ENCODE data around the gene TMEM52. TPM values are rescaled to one million over a fixed set of nuclear protein-coding genes. Genes with fewer than 3 reads are reported as not detected.
A peak's percentile ranks its signal among the peaks of the same experiment; 100 is the strongest.

Gene TMEM52
- 0.94 and 1.2 TPM in 2 replicates for total RNA-seq

GRCh38 chr1:1918901-1919303 is at the start of gene TMEM52:
Gene TMEM52 (minus strand): TSS chr1:1919279. CDS start chr1:1919265, 14 bp downstream.
- Mint-ChIP-seq H3K36me3 (ENCODE audit: low read depth) (no peaks in the 10 kb centered on the region), H3K4me1 (ENCODE audit: low read depth) (peaks cover 2% of the 10 kb centered on the region), H3K4me3 (ENCODE audit: low read depth) (peak within 1 kb of the TSS; percentile 56), H3K9me3 (no peaks in the 10 kb centered on the region), H3K27me3 (ENCODE audit: low read depth) (peaks cover 1% of the 10 kb centered on the region), H3K27ac (no peak within 1 kb of the TSS)
- intact Hi-C loops (cut with micrococcal nuclease): loop anchor here (1.0 to 10.0 kb wide), 2 partner anchors 10 to 216 kb away; no protein-coding TSS in a partner anchor
- no peak for DNase-seq (ENCODE audit: low spot score)

- Mint-ChIP-seq H3K4me1 (ENCODE audit: low read depth) (no peaks in the 10 kb centered on the region), H3K9me3 (peaks cover 9% of the 10 kb centered on the region), H3K36me3 (ENCODE audit: low read depth) (no peaks in the 10 kb centered on the region), H3K27me3 (ENCODE audit: low read depth) (no peaks in the 10 kb centered on the region), H3K4me3 (ENCODE audit: low read depth) (no peak overlapping the region), H3K27ac (no peak overlapping the region)
- intact Hi-C loops (cut with micrococcal nuclease): no loop called here
- DNase-seq (ENCODE audit: low spot score): no peak
Observed at GRCh38 chr1:1967879-1968278, 48.8 kb upstream of the TMEM52 start.

- Mint-ChIP-seq H3K9me3 (peaks cover 9% of the 10 kb centered on the region), H3K4me1 (ENCODE audit: low read depth) (no peaks in the 10 kb centered on the region), H3K36me3 (ENCODE audit: low read depth) (no peaks in the 10 kb centered on the region), H3K4me3 (ENCODE audit: low read depth) (no peak overlapping the region), H3K27me3 (ENCODE audit: low read depth) (no peaks in the 10 kb centered on the region), H3K27ac (no peak overlapping the region)
- intact Hi-C loops (cut with micrococcal nuclease): no loop called here
- no peak for DNase-seq (ENCODE audit: low spot score)
Observed at GRCh38 chr1:1967151-1967550, 48.1 kb upstream of the TMEM52 start.

- peaks cover 5% of the 10 kb centered on the region for H3K9me3 Mint-ChIP-seq
- no peak for DNase-seq (ENCODE audit: low spot score)
- H3K27ac Mint-ChIP-seq: no peak overlapping the region
- no peaks in the 10 kb centered on the region for H3K4me1 Mint-ChIP-seq (ENCODE audit: low read depth)
- H3K4me3 Mint-ChIP-seq (ENCODE audit: low read depth): no peak overlapping the region
- intact Hi-C loops (cut with micrococcal nuclease): no loop called here
- no peaks in the 10 kb centered on the region for H3K36me3 Mint-ChIP-seq (ENCODE audit: low read depth)
- H3K27me3 Mint-ChIP-seq (ENCODE audit: low read depth): no peaks in the 10 kb centered on the region
Observed at GRCh38 chr1:1966071-1966740, 47.1 kb upstream of the TMEM52 start.

- Mint-ChIP-seq H3K4me3 (ENCODE audit: low read depth) (no peak overlapping the region), H3K9me3 (no peaks in the 10 kb centered on the region), H3K27ac (no peak overlapping the region), H3K4me1 (ENCODE audit: low read depth) (no peaks in the 10 kb centered on the region), H3K36me3 (ENCODE audit: low read depth) (no peaks in the 10 kb centered on the region), H3K27me3 (ENCODE audit: low read depth) (peaks cover 4% of the 10 kb centered on the region)
- DNase-seq (ENCODE audit: low spot score): no peak
- intact Hi-C loops (cut with micrococcal nuclease): no loop called here
Observed at GRCh38 chr1:1965546-1965945, 46.5 kb upstream of the TMEM52 start.

GRCh38 chr1:1964811-1965210 is 45.7 kb upstream of the TMEM52 start:
- intact Hi-C loops (cut with micrococcal nuclease): no loop called here
- Mint-ChIP-seq H3K4me1 (ENCODE audit: low read depth) (no peaks in the 10 kb centered on the region), H3K4me3 (ENCODE audit: low read depth) (no peak overlapping the region), H3K36me3 (ENCODE audit: low read depth) (no peaks in the 10 kb centered on the region), H3K9me3 (no peaks in the 10 kb centered on the region), H3K27me3 (ENCODE audit: low read depth) (peaks cover 4% of the 10 kb centered on the region), H3K27ac (no peak overlapping the region)
- no peak for DNase-seq (ENCODE audit: low spot score)

GRCh38 chr1:1963570-1963969 is 44.5 kb upstream of the TMEM52 start:
- no peaks in the 10 kb centered on the region for H3K4me1 Mint-ChIP-seq (ENCODE audit: low read depth)
- DNase-seq (ENCODE audit: low spot score): no peak
- peaks cover 4% of the 10 kb centered on the region for H3K27me3 Mint-ChIP-seq (ENCODE audit: low read depth)
- intact Hi-C loops (cut with micrococcal nuclease): no loop called here
- no peak overlapping the region for H3K4me3 Mint-ChIP-seq (ENCODE audit: low read depth)
- H3K36me3 Mint-ChIP-seq (ENCODE audit: low read depth): no peaks in the 10 kb centered on the region
- no peaks in the 10 kb centered on the region for H3K9me3 Mint-ChIP-seq
- no peak overlapping the region for H3K27ac Mint-ChIP-seq

- peaks cover 4% of the 10 kb centered on the region for H3K27me3 Mint-ChIP-seq (ENCODE audit: low read depth)
- no peak for DNase-seq (ENCODE audit: low spot score)
Observed at GRCh38 chr1:1962752-1963151, 43.7 kb upstream of the TMEM52 start.

GRCh38 chr1:1960480-1961196 is 41.6 kb upstream of the TMEM52 start:
- Mint-ChIP-seq H3K36me3 (ENCODE audit: low read depth) (no peaks in the 10 kb centered on the region), H3K27ac (no peak overlapping the region), H3K9me3 (no peaks in the 10 kb centered on the region), H3K4me1 (ENCODE audit: low read depth) (no peaks in the 10 kb centered on the region), H3K27me3 (ENCODE audit: low read depth) (peaks cover 4% of the 10 kb centered on the region), H3K4me3 (ENCODE audit: low read depth) (no peak overlapping the region)
- intact Hi-C loops (cut with micrococcal nuclease): loop anchor here (2.0 kb wide), 1 partner anchor 84 kb away; no protein-coding TSS in a partner anchor
- DNase-seq (ENCODE audit: low spot score): no peak

More at GRCh38 chr1:1962752-1963151, 43.7 kb upstream of the TMEM52 start:
- H3K4me1 Mint-ChIP-seq (ENCODE audit: low read depth): no peaks in the 10 kb centered on the region
- H3K9me3 Mint-ChIP-seq: no peaks in the 10 kb centered on the region
- no peak overlapping the region for H3K27ac Mint-ChIP-seq
- no peak overlapping the region for H3K4me3 Mint-ChIP-seq (ENCODE audit: low read depth)
- intact Hi-C loops (cut with micrococcal nuclease): no loop called here
- no peaks in the 10 kb centered on the region for H3K36me3 Mint-ChIP-seq (ENCODE audit: low read depth)

- intact Hi-C loops (cut with micrococcal nuclease): loop anchor here (2.0 kb wide), 1 partner anchor 85 kb away; no protein-coding TSS in a partner anchor
- Mint-ChIP-seq H3K27me3 (ENCODE audit: low read depth) (peaks cover 4% of the 10 kb centered on the region), H3K36me3 (ENCODE audit: low read depth) (no peaks in the 10 kb centered on the region), H3K27ac (no peak overlapping the region), H3K4me3 (ENCODE audit: low read depth) (no peak overlapping the region), H3K9me3 (no peaks in the 10 kb centered on the region), H3K4me1 (ENCODE audit: low read depth) (no peaks in the 10 kb centered on the region)
- peak; percentile 56 for DNase-seq (ENCODE audit: low spot score)
Observed at GRCh38 chr1:1959840-1960479, 40.9 kb upstream of the TMEM52 start.

- Mint-ChIP-seq H3K4me3 (ENCODE audit: low read depth) (no peak overlapping the region), H3K4me1 (ENCODE audit: low read depth) (no peaks in the 10 kb centered on the region), H3K9me3 (no peaks in the 10 kb centered on the region), H3K36me3 (ENCODE audit: low read depth) (no peaks in the 10 kb centered on the region), H3K27ac (no peak overlapping the region), H3K27me3 (ENCODE audit: low read depth) (peaks cover 4% of the 10 kb centered on the region)
- intact Hi-C loops (cut with micrococcal nuclease): no loop called here
- no peak for DNase-seq (ENCODE audit: low spot score)
Observed at GRCh38 chr1:1959459-1959839, 40.4 kb upstream of the TMEM52 start.

- intact Hi-C loops (cut with micrococcal nuclease): no loop called here
- no peak for DNase-seq (ENCODE audit: low spot score)
- Mint-ChIP-seq H3K9me3 (no peaks in the 10 kb centered on the region), H3K36me3 (ENCODE audit: low read depth) (no peaks in the 10 kb centered on the region), H3K27me3 (ENCODE audit: low read depth) (peaks cover 4% of the 10 kb centered on the region), H3K4me3 (ENCODE audit: low read depth) (no peak overlapping the region), H3K27ac (no peak overlapping the region), H3K4me1 (ENCODE audit: low read depth) (no peaks in the 10 kb centered on the region)
Observed at GRCh38 chr1:1958071-1958541, 39.0 kb upstream of the TMEM52 start.

- DNase-seq (ENCODE audit: low spot score): no peak
- H3K36me3 Mint-ChIP-seq (ENCODE audit: low read depth): no peaks in the 10 kb centered on the region
- no peaks in the 10 kb centered on the region for H3K9me3 Mint-ChIP-seq
- intact Hi-C loops (cut with micrococcal nuclease): no loop called here
- no peaks in the 10 kb centered on the region for H3K4me1 Mint-ChIP-seq (ENCODE audit: low read depth)
- H3K27ac Mint-ChIP-seq: no peak overlapping the region
- no peak overlapping the region for H3K4me3 Mint-ChIP-seq (ENCODE audit: low read depth)
- H3K27me3 Mint-ChIP-seq (ENCODE audit: low read depth): peaks cover 4% of the 10 kb centered on the region
Observed at GRCh38 chr1:1957533-1957961, 38.5 kb upstream of the TMEM52 start.
